GM12872 (cell line): ENCODE results near the gene DUSP22.

Source experiments
- CTCF ChIP-seq: IDR thresholded peaks from 3 replicates; pipeline ENCODE4 v1.5.1; 2011; ENCODE audit warnings: low read depth, mild to moderate bottlenecking, low read length, moderate library complexity; ENCODE audit not compliant: insufficient read depth

Gene DUSP22

DNA sequence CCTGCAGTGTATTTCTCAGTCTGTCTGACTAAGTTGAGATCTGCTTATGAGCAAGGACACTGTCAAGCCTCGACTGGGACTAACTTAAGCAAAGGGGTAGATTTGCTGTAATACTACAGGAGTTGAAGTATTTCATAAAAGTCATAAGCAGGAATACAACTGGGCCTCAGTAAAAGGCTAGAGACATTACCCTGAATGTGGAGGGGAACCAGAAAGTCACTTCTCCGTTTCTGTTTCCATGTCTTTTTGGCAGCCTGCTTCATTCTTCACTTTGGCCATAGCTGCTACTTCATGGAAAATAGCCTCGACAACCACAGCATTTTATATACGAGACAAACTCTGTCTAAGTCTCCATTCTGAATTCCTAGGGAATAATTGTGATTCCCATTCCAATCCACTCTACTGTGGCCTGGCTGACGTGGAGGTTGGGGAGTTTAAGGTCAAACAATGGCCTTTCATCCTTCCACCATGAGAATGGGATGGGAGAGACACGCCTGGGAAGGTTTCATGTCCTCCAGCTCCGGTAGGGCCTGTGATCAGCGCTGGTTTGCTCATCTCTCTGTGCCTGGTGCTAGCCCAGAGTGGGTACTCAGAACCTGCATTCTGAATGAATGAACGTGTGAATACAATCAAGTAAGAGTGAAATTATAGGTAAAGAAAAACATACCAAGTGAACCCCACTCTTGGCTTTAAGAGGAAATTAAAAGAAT lies 37.1 kb upstream of the DUSP22 start:
- TF ChIP-seq CTCF: no peak

DNA sequence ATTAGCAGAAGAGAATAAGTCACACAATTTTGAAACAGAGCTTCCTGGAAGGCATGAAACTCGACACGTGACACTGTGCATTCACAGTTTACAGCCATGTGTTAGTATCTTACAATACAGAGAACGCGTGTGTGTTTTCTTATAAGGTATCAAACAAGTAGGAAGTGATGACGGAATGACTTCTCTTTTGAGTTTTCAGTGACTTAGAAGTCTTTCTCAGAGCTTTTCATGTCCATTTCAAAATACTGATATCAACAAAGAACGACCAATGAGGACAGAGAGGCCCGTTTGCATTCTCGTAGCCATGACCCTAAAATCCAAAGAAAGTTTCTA lies 36.6 kb upstream of the DUSP22 start:
- no peak for TF ChIP-seq CTCF

DNA sequence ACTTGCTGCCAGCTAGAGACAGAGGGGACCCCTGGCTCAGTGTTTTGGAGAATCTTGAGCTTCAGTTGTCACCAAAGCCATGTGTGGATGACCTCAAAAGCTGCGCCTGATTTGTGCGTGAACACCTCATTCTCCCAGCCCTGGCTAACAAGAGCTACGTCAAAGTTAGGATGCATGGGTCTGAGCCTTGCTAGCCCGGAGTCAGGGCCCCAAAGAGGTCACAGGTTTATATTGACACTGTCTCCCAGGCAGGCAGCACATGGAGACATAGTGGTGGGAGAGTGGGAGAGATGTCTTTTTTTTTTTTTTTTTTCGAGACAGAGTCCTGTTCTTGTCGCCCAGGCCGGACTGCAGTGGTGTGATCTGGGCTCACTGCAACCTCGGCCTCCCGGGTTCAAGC lies 36.1 kb upstream of the DUSP22 start:
- no peak for TF ChIP-seq CTCF

DNA sequence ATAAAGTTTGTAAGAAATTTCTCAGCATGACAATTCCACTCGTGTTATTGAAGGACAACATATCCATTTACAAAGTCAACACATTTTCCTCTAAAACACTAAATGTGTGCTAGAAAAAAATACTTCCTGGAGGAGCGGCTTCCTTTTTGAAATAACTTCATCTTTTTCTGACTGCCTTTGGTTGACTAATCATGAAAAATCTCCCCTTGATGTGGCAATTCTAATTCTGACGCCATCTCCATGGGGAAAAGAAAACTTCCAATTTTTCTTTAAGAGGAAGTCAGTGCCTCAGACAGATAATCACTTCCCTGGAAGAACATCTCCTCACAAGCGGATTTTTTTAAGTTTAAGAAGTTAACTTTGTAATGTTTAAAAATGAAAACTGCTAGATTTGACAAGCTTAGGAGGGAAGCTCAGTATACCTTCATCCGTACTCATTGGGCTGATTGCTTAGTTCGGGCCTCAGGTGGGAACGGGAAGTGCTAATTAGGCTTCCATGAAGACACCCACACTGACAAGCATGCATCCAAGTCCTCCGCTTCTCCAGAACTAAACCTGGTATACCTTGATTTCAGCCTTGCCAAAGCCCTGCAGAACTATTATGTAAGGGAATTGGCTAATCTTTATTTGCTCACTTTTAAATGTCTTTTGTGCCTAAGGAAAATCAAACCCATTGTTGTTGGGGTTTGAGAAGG lies 35.1 kb upstream of the DUSP22 start:
- no peak for TF ChIP-seq CTCF

DNA sequence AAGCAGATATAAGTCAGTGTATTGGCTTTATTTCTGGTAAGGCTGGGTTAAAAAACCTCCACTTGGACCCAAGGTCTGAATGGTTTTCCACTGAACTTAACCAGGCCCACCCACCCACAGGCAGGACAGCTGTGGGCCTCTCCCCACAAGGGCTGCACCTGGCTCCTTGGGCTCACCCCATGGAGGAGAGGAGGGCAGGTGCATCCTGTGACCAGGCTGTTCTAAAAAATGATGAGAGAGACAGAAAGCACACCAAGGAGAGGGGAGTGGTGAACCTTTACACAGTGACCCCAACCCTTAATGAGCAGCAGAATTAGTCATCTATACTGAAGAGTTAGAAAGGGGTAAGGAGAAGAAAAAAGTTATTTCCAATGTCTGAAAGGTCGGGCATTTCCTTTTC lies 34.5 kb upstream of the DUSP22 start:
- no peak for TF ChIP-seq CTCF

DNA sequence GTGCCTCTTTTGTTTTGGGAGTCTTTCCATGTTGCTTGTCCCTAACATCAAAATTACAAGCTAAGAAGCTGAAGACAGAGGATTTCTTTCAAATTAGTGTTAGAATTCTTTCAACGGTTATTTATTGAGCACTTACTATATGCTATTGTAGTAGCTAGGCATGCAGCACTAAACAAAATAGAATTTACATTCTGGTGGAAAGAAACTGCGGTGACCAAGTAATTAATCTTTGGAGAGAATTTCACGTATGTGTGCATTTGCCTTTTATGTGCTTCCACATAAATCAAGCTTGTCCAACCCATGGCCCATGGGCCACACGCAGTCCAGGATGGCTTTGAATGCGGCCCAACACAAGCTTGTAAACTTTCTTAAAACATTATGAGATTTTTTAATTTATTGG lies 33.0 kb upstream of the DUSP22 start:
- TF ChIP-seq CTCF: no peak

DNA sequence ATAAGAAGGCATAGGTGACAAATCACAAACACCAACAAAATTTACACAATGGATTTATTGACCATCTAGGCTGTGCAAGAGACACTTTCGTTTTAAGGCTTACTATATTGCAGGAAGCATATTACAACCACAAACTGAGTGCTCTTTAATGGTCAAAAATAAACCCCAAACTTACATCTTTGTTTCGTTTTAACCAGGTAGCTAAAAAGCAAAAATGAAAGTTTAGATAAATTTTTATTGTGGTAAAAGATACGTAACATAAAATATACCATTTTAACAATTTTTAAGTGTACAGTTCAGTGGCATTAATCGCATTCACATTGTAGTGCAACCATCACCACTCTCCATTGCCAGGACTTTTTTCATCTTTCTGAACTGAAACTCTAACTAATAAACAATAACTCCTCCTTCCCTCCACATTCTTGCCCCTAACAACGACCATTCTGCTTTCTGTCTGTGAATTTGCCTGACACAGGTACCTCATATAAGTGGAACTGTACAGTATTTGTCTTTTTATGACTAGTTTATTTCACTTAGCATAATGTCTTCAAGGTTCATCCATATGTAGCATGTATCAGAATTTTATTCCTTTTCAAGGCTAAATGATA lies 32.3 kb upstream of the DUSP22 start:
- no peak for TF ChIP-seq CTCF
